Epidermal melanocyte (primary cell): Measurements from ENCODE around the gene SLC1A5.

Experiments
- DNase-seq: peaks from one replicate; pipeline ENCODE4 v3.0.0; 2011; ENCODE audit warnings: low spot score; ENCODE audit not compliant: insufficient read length

SLC1A5 gene

GRCh38 chr19:46745030-46745429 is 43.4 kb downstream of the SLC1A5 start:
- no peak for DNase-seq

- no peak for DNase-seq
These were observed 44.2 kb downstream of the SLC1A5 start for GRCh38 chr19:46744005-46744691.

GRCh38 chr19:46742926-46743480 is 45.4 kb downstream of the SLC1A5 start:
- DNase-seq: no peak

- DNase-seq: no peak
These were observed 46.9 kb downstream of the SLC1A5 start for GRCh38 chr19:46741447-46741846.

GRCh38 chr19:46739290-46739771 is 49.1 kb downstream of the SLC1A5 start:
- DNase-seq: no peak

- no peak for DNase-seq
These were observed 50.6 kb downstream of the SLC1A5 start for GRCh38 chr19:46737761-46738171.

- DNase-seq: no peak
These were observed 51.1 kb downstream of the SLC1A5 start for GRCh38 chr19:46737298-46737654.

GRCh38 chr19:46736531-46737297 is 51.7 kb downstream of the SLC1A5 start:
- no peak for DNase-seq

GRCh38 chr19:46733690-46734292 is 54.6 kb downstream of the SLC1A5 start:
- DNase-seq: no peak

- DNase-seq: no peak
These were observed 55.3 kb downstream of the SLC1A5 start for GRCh38 chr19:46732966-46733689.

GRCh38 chr19:46732172-46732938 is 56.0 kb downstream of the SLC1A5 start:
- DNase-seq: no peak

GRCh38 chr19:46731584-46731983 is 56.8 kb downstream of the SLC1A5 start:
- DNase-seq: no peak

- DNase-seq: no peak
These were observed 57.3 kb downstream of the SLC1A5 start for GRCh38 chr19:46731007-46731501.

GRCh38 chr19:46730595-46730994 is 57.8 kb downstream of the SLC1A5 start:
- no peak for DNase-seq

- DNase-seq: no peak
These were observed 58.2 kb downstream of the SLC1A5 start for GRCh38 chr19:46730187-46730586.

GRCh38 chr19:46729696-46730095 is 58.7 kb downstream of the SLC1A5 start:
- DNase-seq: no peak

- DNase-seq: peak; percentile 90
These were observed 59.6 kb downstream of the SLC1A5 start for GRCh38 chr19:46728693-46729339.

GRCh38 chr19:46728208-46728607 is 60.2 kb downstream of the SLC1A5 start:
- DNase-seq: no peak

GRCh38 chr19:46727757-46728156 is 60.6 kb downstream of the SLC1A5 start:
- DNase-seq: no peak

GRCh38 chr19:46726971-46727501 is 61.4 kb downstream of the SLC1A5 start:
- no peak for DNase-seq
